Measurements from ENCODE around the gene ADGRF1. TPM values are rescaled to one million over a fixed set of nuclear protein-coding genes. Genes with fewer than 3 reads are reported as not detected.

Gene ADGRF1
- total RNA-seq, 2 donors from 2014 or later = not detected

- Mint-ChIP-seq H3K27me3 (peaks cover 6% of the 10 kb centered on the region), H3K36me3 (ENCODE audit: low read depth) (no peaks in the 10 kb centered on the region), H3K4me3 (no peak overlapping the region), H3K4me1 (no peaks in the 10 kb centered on the region), H3K9me3 (no peaks in the 10 kb centered on the region), H3K27ac (no peak overlapping the region)
- no peak for ATAC-seq (replicated peaks)
Measured at GRCh38 chr6:46961232-46961631, 80.9 kb downstream of the ADGRF1 start.

DNA sequence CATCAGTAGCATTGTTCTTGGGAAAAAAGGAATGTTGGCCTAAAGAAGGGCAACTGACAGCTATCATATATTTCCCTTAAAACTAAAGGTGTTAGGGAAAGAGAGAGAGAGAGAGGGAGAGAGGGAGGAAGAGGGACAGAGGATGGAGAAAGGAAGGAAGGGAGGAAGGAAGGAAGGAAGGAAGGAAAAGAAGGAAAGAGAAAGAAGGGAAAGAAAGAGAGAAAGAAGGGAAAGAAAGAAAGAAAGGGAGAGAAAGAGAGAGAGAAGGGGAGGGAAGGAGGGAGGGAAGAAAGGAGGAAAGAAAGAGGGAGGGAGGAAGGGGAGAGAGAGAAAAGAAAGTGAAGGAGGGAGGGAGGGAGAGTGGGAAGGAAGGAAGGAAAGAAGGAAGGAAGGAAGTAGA lies 82.7 kb downstream of the ADGRF1 start:
- Mint-ChIP-seq H3K27me3 (peaks cover 11% of the 10 kb centered on the region), H3K36me3 (ENCODE audit: low read depth) (no peaks in the 10 kb centered on the region), H3K9me3 (no peaks in the 10 kb centered on the region), H3K27ac (no peak overlapping the region), H3K4me3 (no peak overlapping the region), H3K4me1 (no peaks in the 10 kb centered on the region)
- no peak for ATAC-seq (replicated peaks)

GRCh38 chr6:46956409-46956808 lies 85.7 kb downstream of the ADGRF1 start:
- Mint-ChIP-seq H3K9me3 (no peaks in the 10 kb centered on the region), H3K36me3 (ENCODE audit: low read depth) (no peaks in the 10 kb centered on the region), H3K27ac (no peak overlapping the region), H3K4me1 (no peaks in the 10 kb centered on the region), H3K4me3 (no peak overlapping the region), H3K27me3 (peaks cover 16% of the 10 kb centered on the region)
- ATAC-seq (replicated peaks) = no peak

DNA sequence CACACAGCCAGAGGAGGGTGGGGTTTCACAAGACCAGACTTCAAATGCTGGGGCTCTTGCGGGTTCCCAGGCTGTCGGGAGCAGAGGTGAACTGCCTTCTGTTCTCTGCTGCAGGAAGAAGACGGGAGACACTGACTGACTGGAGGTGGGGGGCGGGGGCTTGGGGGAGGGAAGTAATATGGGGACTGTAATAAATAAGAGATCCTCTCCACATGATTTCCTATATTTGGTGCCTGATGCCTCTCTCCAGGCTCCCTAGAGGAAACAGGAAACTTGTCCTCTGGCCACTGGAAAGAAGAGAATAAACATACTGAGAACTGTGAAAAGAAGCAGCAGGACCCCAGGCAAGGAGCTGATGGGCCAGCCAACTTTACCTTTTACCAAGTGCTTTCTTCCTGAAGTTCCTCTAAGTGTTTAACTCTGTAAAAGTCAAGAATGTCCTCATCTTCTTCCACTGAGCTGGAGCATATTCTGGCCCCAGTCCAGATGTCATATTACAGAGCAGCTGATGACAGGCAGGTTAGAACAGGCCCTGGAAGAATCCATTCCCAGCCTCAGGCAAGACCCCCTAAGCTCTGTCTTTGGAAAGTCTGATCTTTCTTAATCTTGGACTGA lies 87.2 kb downstream of the ADGRF1 start:
- no peak for ATAC-seq (replicated peaks)
- no peaks in the 10 kb centered on the region for H3K4me1 Mint-ChIP-seq
- peaks cover 20% of the 10 kb centered on the region for H3K27me3 Mint-ChIP-seq
- no peak overlapping the region for H3K4me3 Mint-ChIP-seq
- H3K27ac Mint-ChIP-seq = no peak overlapping the region
- H3K9me3 Mint-ChIP-seq = no peaks in the 10 kb centered on the region
- no peaks in the 10 kb centered on the region for H3K36me3 Mint-ChIP-seq (ENCODE audit: low read depth)

DNA sequence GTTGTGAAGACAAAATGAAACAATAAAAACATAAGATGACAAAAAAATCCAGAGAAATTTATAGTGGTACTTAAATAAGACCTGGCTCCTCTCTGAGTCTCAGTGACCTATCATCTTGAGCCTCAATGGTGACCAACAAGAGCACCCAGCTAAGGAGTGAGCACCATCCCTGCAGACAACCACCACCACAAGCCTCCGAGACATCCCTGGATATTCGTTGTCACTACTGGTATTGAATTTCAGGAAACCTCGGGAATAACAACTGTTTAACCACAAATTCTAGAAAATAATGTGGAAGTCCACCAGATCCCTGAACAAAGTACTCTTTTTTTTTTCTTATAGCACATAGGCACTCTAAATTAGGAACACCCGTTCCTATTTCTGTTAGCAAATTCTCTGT lies 88.2 kb downstream of the ADGRF1 start:
- Mint-ChIP-seq H3K27ac (no peak overlapping the region), H3K4me1 (no peaks in the 10 kb centered on the region), H3K36me3 (ENCODE audit: low read depth) (no peaks in the 10 kb centered on the region), H3K27me3 (peaks cover 15% of the 10 kb centered on the region), H3K4me3 (no peak overlapping the region), H3K9me3 (no peaks in the 10 kb centered on the region)
- ATAC-seq (replicated peaks) = no peak

DNA sequence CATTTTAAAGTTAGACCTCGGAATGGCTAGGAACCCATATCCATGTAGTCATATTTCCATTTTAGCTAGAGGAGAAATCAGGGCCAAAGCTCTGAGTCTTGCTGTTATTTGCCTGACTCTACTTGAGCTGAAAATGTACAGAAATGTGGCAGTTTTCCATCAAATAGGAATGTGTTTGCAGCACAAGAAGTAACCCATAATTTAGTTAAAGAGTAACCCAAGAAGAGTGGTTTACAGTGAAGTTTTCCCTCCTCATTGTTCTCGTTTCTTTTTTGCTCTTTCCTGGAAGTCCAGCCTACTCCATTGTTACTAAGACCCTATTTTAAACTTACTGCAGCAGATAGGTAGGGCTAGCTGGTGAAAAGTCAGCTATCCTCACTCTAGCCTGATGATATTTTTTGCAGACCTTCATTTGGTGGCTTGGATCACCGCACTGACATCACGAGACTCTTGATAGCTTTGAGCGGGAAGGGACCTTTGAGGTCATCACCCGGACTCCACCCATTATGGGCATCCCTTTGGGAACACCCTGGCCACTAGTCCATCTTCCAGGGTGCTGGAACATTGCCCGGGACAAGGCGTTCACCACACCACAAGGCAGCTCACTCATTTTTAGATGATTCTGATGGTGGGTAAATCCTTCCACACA lies 92.4 kb downstream of the ADGRF1 start:
- no peaks in the 10 kb centered on the region for H3K36me3 Mint-ChIP-seq (ENCODE audit: low read depth)
- H3K4me3 Mint-ChIP-seq = no peak overlapping the region
- ATAC-seq (replicated peaks) = no peak
- peaks cover 24% of the 10 kb centered on the region for H3K27me3 Mint-ChIP-seq
- peaks cover 4% of the 10 kb centered on the region for H3K9me3 Mint-ChIP-seq
- H3K27ac Mint-ChIP-seq = no peak overlapping the region
- no peaks in the 10 kb centered on the region for H3K4me1 Mint-ChIP-seq

GRCh38 chr6:46948699-46949098 lies 93.4 kb downstream of the ADGRF1 start:
- H3K36me3 Mint-ChIP-seq (ENCODE audit: low read depth) = no peaks in the 10 kb centered on the region
- H3K9me3 Mint-ChIP-seq = peaks cover 4% of the 10 kb centered on the region
- ATAC-seq (replicated peaks) = no peak
- H3K27me3 Mint-ChIP-seq = peaks cover 22% of the 10 kb centered on the region
- H3K27ac Mint-ChIP-seq = no peak overlapping the region
- H3K4me3 Mint-ChIP-seq = no peak overlapping the region
- no peaks in the 10 kb centered on the region for H3K4me1 Mint-ChIP-seq

Other genes starting within 250 kb of the ADGRF1 start
- not detected for gene MEP1A, start 248.9 kb downstream of the ADGRF1 start, total RNA-seq
- gene ADGRF5, start 120.4 kb downstream of the ADGRF1 start, total RNA-seq = not detected

Measured in activated T-helper 17 cell treated with anti-CD3 and anti-CD28 coated beads, Interleukin-2, amount 50 U/mL, for 72 hours (primary cell).